Kidney epithelial cell (primary cell): Measurements from ENCODE around the gene HPX. TPM values are rescaled to one million over a fixed set of nuclear protein-coding genes. Genes with fewer than 3 reads are reported as not detected.

Experiments used
- DNase-seq: peaks from one replicate; pipeline ENCODE4 v3.0.0-alpha.2; 2010; ENCODE audit warnings: low read depth
- H3K27me3 ChIP-seq: 2 replicates; pipeline ENCODE4 v1.6.0; 2011; ENCODE audit warnings: low read length; ENCODE audit not compliant: control insufficient read depth, insufficient read depth
- H3K36me3 ChIP-seq: 2 replicates; pipeline ENCODE4 v1.5.1; 2011; ENCODE audit warnings: low read length; ENCODE audit not compliant: control insufficient read depth, insufficient read depth
- H3K4me3 ChIP-seq: 2 replicates; pipeline ENCODE4 v1.5.1; 2011; ENCODE audit warnings: low read depth, mild to moderate bottlenecking, control low read depth, low read length
- CTCF ChIP-seq: IDR thresholded peaks from 2 replicates; pipeline ENCODE4 v1.5.1; 2011; ENCODE audit warnings: mild to moderate bottlenecking, moderate library complexity, low read length, control low read depth, inconsistent platforms; ENCODE audit not compliant: insufficient read depth, poor library complexity, severe bottlenecking
- total RNA-seq: library from RNA; depleted of rRNA; stranded (reverse); fragments of >200 nt; gene quantifications from 2 replicates; pipeline ENCODE4 v1.2.3, GENCODE V29; 2015

Gene HPX
- total RNA-seq, 1 donor from 2014 or later = 0.13 TPM

GRCh38 chr11:6385046-6385777, 55.6 kb downstream of the HPX start:
- H3K36me3 ChIP-seq = no peaks in the 10 kb centered on the region
- H3K27me3 ChIP-seq = no peaks in the 10 kb centered on the region
- TF ChIP-seq CTCF = no peak
- DNase-seq = no peak
- no peak overlapping the region for H3K4me3 ChIP-seq

Other genes with a start within 250 kb of the HPX start
- not detected in 2 replicates for gene OR52W1, start 241.8 kb downstream of the HPX start, total RNA-seq
- not detected in 2 replicates for gene C11orf42, start 235.4 kb downstream of the HPX start, total RNA-seq
- gene FHIP1B, start 206.4 kb downstream of the HPX start, total RNA-seq = 33.0 and 34.0 TPM in 2 replicates
- gene CNGA4, start 201.9 kb downstream of the HPX start, total RNA-seq = 0.14 and 0.54 TPM in 2 replicates
- gene CCKBR, start 181.1 kb downstream of the HPX start, total RNA-seq = 0.21 TPM in 1 of 2 replicates, not detected in the other
- 93.7 and 119 TPM in 2 replicates for gene CAVIN3, start 120.5 kb downstream of the HPX start, total RNA-seq
- gene SMPD1, start 50.5 kb downstream of the HPX start, total RNA-seq = 25.7 and 28.4 TPM in 2 replicates
- 26.9 and 29.6 TPM in 2 replicates for gene APBB1, start 21.9 kb downstream of the HPX start, total RNA-seq
- 13.7 and 13.8 TPM in 2 replicates for gene TRIM3, start 33.0 kb upstream of the HPX start, total RNA-seq
- gene ARFIP2, start 40.3 kb upstream of the HPX start, total RNA-seq = 65.2 and 74.6 TPM in 2 replicates
- 48.6 and 56.1 TPM in 2 replicates for gene TIMM10B, start 40.5 kb upstream of the HPX start, total RNA-seq
- 2.9 and 3.6 TPM in 2 replicates for gene DNHD1, start 56.3 kb upstream of the HPX start, total RNA-seq
- 13.7 and 26.4 TPM in 2 replicates for gene RRP8, start 162.6 kb upstream of the HPX start, total RNA-seq
- gene ILK, start 162.8 kb upstream of the HPX start, total RNA-seq = 154 and 156 TPM in 2 replicates
- gene TAF10, start 171.2 kb upstream of the HPX start, total RNA-seq = 57.2 and 66.1 TPM in 2 replicates
- gene TPP1, start 178.4 kb upstream of the HPX start, total RNA-seq = 72.4 and 77.7 TPM in 2 replicates
- gene DCHS1, start 214.8 kb upstream of the HPX start, total RNA-seq = 15.5 and 20.7 TPM in 2 replicates
- 27.0 and 43.6 TPM in 2 replicates for gene MRPL17, start 242.4 kb upstream of the HPX start, total RNA-seq